HepG2 (cell line): Measurements from ENCODE around the gene SPRYD3. TPM values are rescaled to one million over a fixed set of nuclear protein-coding genes. Genes with fewer than 3 reads are reported as not detected.

Experiments used
- ATAC-seq: fragments of 200-7000 bp; cut with Tn5 transposase; 3 replicates; pipeline ENCODE4 v1.9.1; 2020; ENCODE audit warnings: mild to moderate bottlenecking, moderate library complexity
- BruUV-seq: library from RNA; stranded (reverse); fragments of 400-500 nt; replicated peaks from 2 replicates; lab custom pipeline; 2021; lab: Mats Ljungman, UMichigan
- CTCF ChIA-PET: fragments of 300-600 bp; formaldehyde crosslinking; extraction: SDS; loops from one replicate; lab custom pipeline; 2021; ENCODE audit warnings: low total read pairs, inconsistent platforms, low intra/inter-chr PET ratio; lab: Yijun Ruan, JAX
- POLR2A ChIA-PET: fragments of 350-600 bp; sonication (Branson Sonifier 250); formaldehyde crosslinking; loops from one replicate; lab custom pipeline; 2020; ENCODE audit warnings: antibody characterized with exemption, inconsistent platforms; lab: Yijun Ruan, JAX
- DNase-seq: peaks from one replicate; pipeline ENCODE4 v3.0.0-alpha.2; 2015; ENCODE audit warnings: low spot score
- FAIRE-seq: peaks from 3 replicates; lab custom pipeline; 2011; peaks lifted over from hg19 to GRCh38; lab: Jason Lieb, UNC
- H2AFZ ChIP-seq: one replicate; pipeline ENCODE4 v1.6.1; 2011; ENCODE audit warnings: low read length, inconsistent platforms
- H3K27ac ChIP-seq: fragments of 300-600 bp; 3 replicates; pipeline ENCODE4 v1.8.0; 2011; ENCODE audit warnings: mixed run types, mild to moderate bottlenecking, mixed read lengths, low read length, inconsistent platforms; ENCODE audit not compliant: insufficient read depth; ENCODE audit errors: extremely low read length
- H3K27me3 ChIP-seq, 2 experiments: fragments of 200-600 bp in 1 of 2; 2 replicates in 1 of 2; 3 replicates in 1 of 2; pipeline versions ENCODE4 v1.6.0 to v1.8.0; 2011; ENCODE audit warnings: low read length in 2 of 2, mild to moderate bottlenecking in 2 of 2, moderate library complexity in 2 of 2, inconsistent platforms in 1 of 2; ENCODE audit not compliant: insufficient read depth in 2 of 2, control insufficient read depth in 1 of 2
- H3K36me3 ChIP-seq, 2 experiments: fragments of 200-600 bp in 1 of 2; replicated peaks in 1 of 2; 2 replicates in 1 of 2; 3 replicates in 1 of 2; pipeline versions ENCODE4 v1.5.1 to v1.8.0; 2011; ENCODE audit warnings: low read length in 2 of 2, inconsistent platforms in 1 of 2; ENCODE audit not compliant: insufficient read depth in 2 of 2, control insufficient read depth in 1 of 2
- H3K4me1 ChIP-seq: 2 replicates; pipeline ENCODE4 v1.5.1; 2012; ENCODE audit warnings: low read length, inconsistent platforms; ENCODE audit not compliant: insufficient read depth
- H3K4me2 ChIP-seq: 2 replicates; pipeline ENCODE4 v1.6.0; 2011; ENCODE audit warnings: low read depth, low read length, inconsistent platforms
- H3K4me3 ChIP-seq, 3 experiments: fragments of 200-600 bp in 1 of 3; sonication (generic), shearing (Covaris generic) in 1 of 3; replicated peaks in 1 of 3; 2 replicates each; pipeline ENCODE4 v1.5.1; 2011 to 2016; ENCODE audit warnings: low read length in 3 of 3, inconsistent platforms in 2 of 3, low read depth in 2 of 3, mild to moderate bottlenecking in 2 of 3, control low read depth in 1 of 3, mixed read lengths in 1 of 3; ENCODE audit not compliant: insufficient read depth in 1 of 3
- H3K79me2 ChIP-seq: one replicate; pipeline ENCODE4 v1.6.1; 2011; ENCODE audit warnings: low read length, inconsistent platforms; ENCODE audit not compliant: insufficient read depth
- H3K9ac ChIP-seq: 2 replicates; pipeline ENCODE4 v1.6.0; 2011; ENCODE audit warnings: mild to moderate bottlenecking, low read depth, low read length, inconsistent platforms; ENCODE audit not compliant: insufficient read depth
- H3K9me3 ChIP-seq: 2 replicates; pipeline ENCODE4 v1.5.1; 2012; ENCODE audit warnings: mild to moderate bottlenecking, low read length
- H4K20me1 ChIP-seq: 2 replicates; pipeline ENCODE4 v1.6.0; 2011; ENCODE audit warnings: inconsistent platforms, mild to moderate bottlenecking, low read length, moderate library complexity; ENCODE audit not compliant: insufficient read depth
- FIP1L1 ChIP-seq: fragments of 200-400 bp; formaldehyde crosslinking; IDR thresholded peaks from 2 replicates; pipeline ENCODE4 v1.6.1; 2018; ENCODE audit warnings: low read depth, mild to moderate bottlenecking, low read length, moderate library complexity, borderline replicate concordance; ENCODE audit not compliant: insufficient read depth
- FOXP1 ChIP-seq, 2 experiments: fragments of 450-650 bp in 1 of 2; IDR thresholded peaks; 2 replicates each; pipeline ENCODE4 v1.6.1; 2017 to 2018; ENCODE audit warnings: antibody characterized with exemption in 1 of 2
- RFX1 ChIP-seq: fragments of 450-650 bp; IDR thresholded peaks from 2 replicates; pipeline ENCODE4 v1.6.1; 2017
- ZBTB3 ChIP-seq: sonication (generic); formaldehyde crosslinking; IDR thresholded peaks from 2 replicates; pipeline ENCODE4 v1.4.0; 2020; ENCODE audit warnings: low read depth, mild to moderate bottlenecking, moderate library complexity, missing genetic modification reagents, borderline replicate concordance
- ZNF180 ChIP-seq: sonication (generic); formaldehyde crosslinking; IDR thresholded peaks from 2 replicates; pipeline ENCODE4 v1.4.0; 2020; ENCODE audit warnings: low read depth, missing genetic modification reagents, borderline replicate concordance
- ZNF253 ChIP-seq: sonication (generic); formaldehyde crosslinking; IDR thresholded peaks from 2 replicates; pipeline ENCODE4 v1.8.0; 2022; ENCODE audit warnings: mild to moderate bottlenecking, missing genetic modification reagents, borderline replicate concordance
- ZNF776 ChIP-seq: sonication (generic); formaldehyde crosslinking; IDR thresholded peaks from 2 replicates; pipeline ENCODE4 v1.4.0; 2020; ENCODE audit warnings: mild to moderate bottlenecking, missing genetic modification reagents
- ZNF879 ChIP-seq: sonication (generic); formaldehyde crosslinking; IDR thresholded peaks from 2 replicates; pipeline ENCODE4 v1.8.1; 2023; ENCODE audit warnings: missing genetic modification reagents
- WGBS: methylation state at CpG from one replicate; pipeline ENCODE4 v1.1.6; 2017; ENCODE audit warnings: low lambda C conversion rate; 5-methylcytosine and 5-hydroxymethylcytosine counted together
- in situ Hi-C: cut with HindIII; loops from 2 replicates; pipeline ENCODE4 v1.10.0; 2017; ENCODE audit warnings: low pct_unique_long_range_greater_than_20kb; ENCODE audit not compliant: extremely low pct_ligation_motif_present
- intact Hi-C: fragments of 100-400 bp; cut with micrococcal nuclease; formaldehyde crosslinking; loops from one replicate; pipeline ENCODE4 v1.10.0; 2022; ENCODE audit not compliant: unreplicated experiment
- polyA plus RNA-seq, 8 experiments: library from polyadenylated mRNA; depleted of rRNA in 3 of 8; stranded (reverse) in 7 of 8; unstranded in 1 of 8; fragments of >200 nt; fragmentation: Illumina TruSeq in 4 of 8; extraction: Trizol in 4 of 8; gene quantifications; 2 replicates each; pipeline versions ENCODE4 v1.2.1 to v1.2.3, GENCODE V29; 2011 to 2016; ENCODE audit warnings: low read depth in 4 of 8, missing spikeins in 1 of 8, mixed read lengths in 1 of 8; ENCODE audit not compliant: insufficient read depth in 1 of 8
- total RNA-seq, 5 experiments: library from RNA; depleted of rRNA; stranded (reverse); fragments of >200 nt; fragmentation: Illumina TruSeq; extraction: Trizol; gene quantifications; 2 replicates each; pipeline ENCODE4 v1.2.3, GENCODE V29; 2016; ENCODE audit warnings: low read depth in 1 of 5
- TF ChIP-seq, protein P1 (sequence below): sonication (generic); formaldehyde crosslinking; IDR thresholded peaks from 2 replicates; pipeline ENCODE4 v1.4.0; 2020; ENCODE audit warnings: missing genetic modification reagents, borderline replicate concordance
- TF ChIP-seq, protein P2 (sequence below): sonication (generic); formaldehyde crosslinking; IDR thresholded peaks from 2 replicates; pipeline ENCODE4 v1.4.0; 2020; ENCODE audit warnings: missing genetic modification reagents

Gene SPRYD3
- total and polyA plus RNA-seq, 2 of the 13 experiments (the other 11 are each of a cell fraction or from before 2014, with no cell fraction given) = 9.0 to 9.2 TPM

DNA sequence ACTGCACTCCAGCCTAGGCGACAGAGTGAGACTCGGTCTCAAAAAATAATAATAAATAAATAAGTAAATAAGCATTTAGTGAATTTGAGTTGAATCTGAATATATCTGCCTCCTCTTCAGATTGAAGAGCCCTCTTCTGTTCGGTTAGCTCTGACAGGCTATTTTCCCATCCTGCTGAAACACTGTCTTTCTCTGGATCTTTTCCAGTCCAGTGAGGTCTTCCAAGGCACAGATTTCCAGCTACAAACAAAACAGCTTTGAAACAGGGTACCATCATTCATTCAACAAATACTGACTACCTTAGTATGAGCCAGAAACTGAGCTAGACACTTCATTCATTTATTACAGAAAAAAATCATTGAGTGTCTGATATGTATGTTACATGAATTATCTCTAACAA lies 7.2 kb upstream of the SPRYD3 start (continued):
- TF ChIP-seq, protein P1, sequence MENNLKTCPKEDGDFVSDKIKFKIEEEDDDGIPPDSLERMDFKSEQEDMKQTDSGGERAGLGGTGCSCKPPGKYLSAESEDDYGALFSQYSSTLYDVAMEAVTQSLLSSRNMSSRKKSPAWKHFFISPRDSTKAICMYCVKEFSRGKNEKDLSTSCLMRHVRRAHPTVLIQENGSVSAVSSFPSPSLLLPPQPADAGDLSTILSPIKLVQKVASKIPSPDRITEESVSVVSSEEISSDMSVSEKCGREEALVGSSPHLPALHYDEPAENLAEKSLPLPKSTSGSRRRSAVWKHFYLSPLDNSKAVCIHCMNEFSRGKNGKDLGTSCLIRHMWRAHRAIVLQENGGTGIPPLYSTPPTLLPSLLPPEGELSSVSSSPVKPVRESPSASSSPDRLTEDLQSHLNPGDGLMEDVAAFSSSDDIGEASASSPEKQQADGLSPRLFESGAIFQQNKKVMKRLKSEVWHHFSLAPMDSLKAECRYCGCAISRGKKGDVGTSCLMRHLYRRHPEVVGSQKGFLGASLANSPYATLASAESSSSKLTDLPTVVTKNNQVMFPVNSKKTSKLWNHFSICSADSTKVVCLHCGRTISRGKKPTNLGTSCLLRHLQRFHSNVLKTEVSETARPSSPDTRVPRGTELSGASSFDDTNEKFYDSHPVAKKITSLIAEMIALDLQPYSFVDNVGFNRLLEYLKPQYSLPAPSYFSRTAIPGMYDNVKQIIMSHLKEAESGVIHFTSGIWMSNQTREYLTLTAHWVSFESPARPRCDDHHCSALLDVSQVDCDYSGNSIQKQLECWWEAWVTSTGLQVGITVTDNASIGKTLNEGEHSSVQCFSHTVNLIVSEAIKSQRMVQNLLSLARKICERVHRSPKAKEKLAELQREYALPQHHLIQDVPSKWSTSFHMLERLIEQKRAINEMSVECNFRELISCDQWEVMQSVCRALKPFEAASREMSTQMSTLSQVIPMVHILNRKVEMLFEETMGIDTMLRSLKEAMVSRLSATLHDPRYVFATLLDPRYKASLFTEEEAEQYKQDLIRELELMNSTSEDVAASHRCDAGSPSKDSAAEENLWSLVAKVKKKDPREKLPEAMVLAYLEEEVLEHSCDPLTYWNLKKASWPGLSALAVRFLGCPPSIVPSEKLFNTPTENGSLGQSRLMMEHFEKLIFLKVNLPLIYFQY (CRISPR knock-in tag) = no peak
- TF ChIP-seq ZNF879 (CRISPR knock-in tag) (no peak), RFX1 (no peak), ZBTB3 (no peak), ZNF180 (CRISPR knock-in tag) (no peak)
- TF ChIP-seq, protein P2, sequence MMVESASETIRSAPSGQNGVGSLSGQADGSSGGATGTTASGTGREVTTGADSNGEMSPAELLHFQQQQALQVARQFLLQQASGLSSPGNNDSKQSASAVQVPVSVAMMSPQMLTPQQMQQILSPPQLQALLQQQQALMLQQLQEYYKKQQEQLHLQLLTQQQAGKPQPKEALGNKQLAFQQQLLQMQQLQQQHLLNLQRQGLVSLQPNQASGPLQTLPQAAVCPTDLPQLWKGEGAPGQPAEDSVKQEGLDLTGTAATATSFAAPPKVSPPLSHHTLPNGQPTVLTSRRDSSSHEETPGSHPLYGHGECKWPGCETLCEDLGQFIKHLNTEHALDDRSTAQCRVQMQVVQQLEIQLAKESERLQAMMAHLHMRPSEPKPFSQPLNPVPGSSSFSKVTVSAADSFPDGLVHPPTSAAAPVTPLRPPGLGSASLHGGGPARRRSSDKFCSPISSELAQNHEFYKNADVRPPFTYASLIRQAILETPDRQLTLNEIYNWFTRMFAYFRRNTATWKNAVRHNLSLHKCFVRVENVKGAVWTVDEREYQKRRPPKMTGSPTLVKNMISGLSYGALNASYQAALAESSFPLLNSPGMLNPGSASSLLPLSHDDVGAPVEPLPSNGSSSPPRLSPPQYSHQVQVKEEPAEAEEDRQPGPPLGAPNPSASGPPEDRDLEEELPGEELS (CRISPR knock-in tag) = no peak

DNA sequence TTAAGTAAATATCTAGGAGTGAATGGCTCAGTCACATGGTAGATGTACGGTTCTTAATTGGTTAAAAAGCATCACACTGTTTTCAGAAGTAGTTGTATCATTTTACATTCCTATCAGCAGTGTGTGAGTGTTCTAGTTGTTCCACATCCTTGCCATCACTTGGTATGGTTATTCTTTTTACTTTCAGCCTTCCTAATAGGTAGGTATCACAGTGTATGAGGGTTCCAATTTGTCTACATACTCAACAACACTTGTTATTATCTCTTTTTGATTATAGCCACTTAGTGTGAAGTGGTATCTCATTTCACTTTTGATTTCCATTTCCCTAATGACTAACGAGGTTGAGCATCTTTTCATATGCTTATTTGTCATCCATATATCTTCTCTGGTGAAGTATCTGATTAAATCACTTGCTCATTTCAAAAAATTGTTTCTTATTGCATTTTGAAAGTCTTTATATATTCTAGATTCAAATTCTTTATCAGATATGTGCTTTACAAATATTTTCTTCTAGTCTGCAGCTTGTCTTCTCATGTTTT lies 3.5 kb upstream of the SPRYD3 start:
- Histone ChIP-seq H4K20me1 (no peaks in the 10 kb centered on the region), H3K4me3 (no peak overlapping the region), H3K4me1 (peaks cover 25% of the 10 kb centered on the region), H3K27me3 (no peaks in the 10 kb centered on the region; a peak in 1 of 5 replicates), H3K27ac (no peak overlapping the region), H3K4me2 (no peak overlapping the region), H3K9me3 (no peaks in the 10 kb centered on the region), H3K9ac (no peak overlapping the region), H2AFZ (no peak overlapping the region), H3K79me2 (no peaks in the 10 kb centered on the region), H3K36me3 (no peaks in the 10 kb centered on the region)
- CTCF ChIA-PET = no interaction called here
- POLR2A ChIA-PET = no interaction called here
- BruUV-seq = no TSS peak
- DNase-seq (no peak), ATAC-seq (no peak), FAIRE-seq (no peak)
- TF ChIP-seq FIP1L1 = no peak
- TF ChIP-seq ZNF776 (CRISPR knock-in tag) = no peak
- no peak for TF ChIP-seq ZNF253 (CRISPR knock-in tag)
- TF ChIP-seq FOXP1 (IDR thresholded peaks at IDR 0.05) = no peak
- no peak for TF ChIP-seq FOXP1 (CRISPR knock-in tag; IDR thresholded peaks at IDR 0.05)
- in situ Hi-C loops (no loop called here), intact Hi-C loops (no loop called here)
- 3% methylated on average over 2 of the region's 2 CpGs for WGBS
